B cell (primary cell): ENCODE results near the gene FAM114A2.

ENCODE experiments used
- EZH2 ChIP-seq: IDR thresholded peaks from 2 replicates; pipeline ENCODE4 v1.6.1; 2012; ENCODE audit warnings: borderline replicate concordance, low read depth, mild to moderate bottlenecking, moderate library complexity, low read length; ENCODE audit not compliant: insufficient read depth, poor library complexity, severe bottlenecking
- TF ChIP-seq, protein P1 (sequence below): fragments of 200-600 bp; IDR thresholded peaks from one replicate; pipeline ENCODE4 v1.8.0; 2022; ENCODE audit warnings: antibody characterized with exemption, mild to moderate bottlenecking

DNA sequence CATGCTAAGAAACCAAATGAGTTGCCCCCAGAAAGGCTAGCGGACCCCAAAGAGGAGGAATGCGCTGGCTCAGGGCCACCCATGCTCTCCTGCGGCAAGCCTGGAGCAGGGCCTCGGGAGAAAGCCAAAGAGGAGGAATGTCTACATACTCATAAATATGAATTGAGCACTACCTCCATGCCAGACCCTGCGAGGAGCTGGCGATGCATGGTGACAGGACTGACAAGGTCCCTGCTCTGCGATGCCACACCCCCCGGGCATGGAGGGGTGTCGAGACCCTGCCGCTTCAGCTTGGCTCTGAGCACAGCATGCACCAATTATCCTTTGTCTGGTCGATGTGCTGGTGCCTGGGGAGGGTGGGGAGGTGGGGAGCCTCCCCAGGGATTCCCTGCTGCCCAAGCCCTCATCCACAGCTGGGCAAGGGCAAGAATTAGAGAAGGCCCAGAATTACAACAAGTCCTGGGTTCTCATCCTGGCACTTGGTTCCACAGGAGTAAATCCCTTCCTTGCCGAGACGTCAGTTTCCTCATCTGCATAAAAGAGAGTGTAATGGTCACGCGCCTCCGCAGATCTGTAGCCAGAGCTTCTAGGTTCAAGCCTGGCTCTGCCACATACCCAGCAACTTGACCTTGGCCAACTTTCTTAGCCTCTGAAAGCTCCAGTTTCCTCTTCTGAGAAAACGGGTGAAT, 74.4 kb downstream of the FAM114A2 start:
- TF ChIP-seq, protein P1, sequence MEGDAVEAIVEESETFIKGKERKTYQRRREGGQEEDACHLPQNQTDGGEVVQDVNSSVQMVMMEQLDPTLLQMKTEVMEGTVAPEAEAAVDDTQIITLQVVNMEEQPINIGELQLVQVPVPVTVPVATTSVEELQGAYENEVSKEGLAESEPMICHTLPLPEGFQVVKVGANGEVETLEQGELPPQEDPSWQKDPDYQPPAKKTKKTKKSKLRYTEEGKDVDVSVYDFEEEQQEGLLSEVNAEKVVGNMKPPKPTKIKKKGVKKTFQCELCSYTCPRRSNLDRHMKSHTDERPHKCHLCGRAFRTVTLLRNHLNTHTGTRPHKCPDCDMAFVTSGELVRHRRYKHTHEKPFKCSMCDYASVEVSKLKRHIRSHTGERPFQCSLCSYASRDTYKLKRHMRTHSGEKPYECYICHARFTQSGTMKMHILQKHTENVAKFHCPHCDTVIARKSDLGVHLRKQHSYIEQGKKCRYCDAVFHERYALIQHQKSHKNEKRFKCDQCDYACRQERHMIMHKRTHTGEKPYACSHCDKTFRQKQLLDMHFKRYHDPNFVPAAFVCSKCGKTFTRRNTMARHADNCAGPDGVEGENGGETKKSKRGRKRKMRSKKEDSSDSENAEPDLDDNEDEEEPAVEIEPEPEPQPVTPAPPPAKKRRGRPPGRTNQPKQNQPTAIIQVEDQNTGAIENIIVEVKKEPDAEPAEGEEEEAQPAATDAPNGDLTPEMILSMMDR: no peak
- no peak for TF ChIP-seq EZH2
